ENCODE measurements around the gene PDE5A.

DNA sequence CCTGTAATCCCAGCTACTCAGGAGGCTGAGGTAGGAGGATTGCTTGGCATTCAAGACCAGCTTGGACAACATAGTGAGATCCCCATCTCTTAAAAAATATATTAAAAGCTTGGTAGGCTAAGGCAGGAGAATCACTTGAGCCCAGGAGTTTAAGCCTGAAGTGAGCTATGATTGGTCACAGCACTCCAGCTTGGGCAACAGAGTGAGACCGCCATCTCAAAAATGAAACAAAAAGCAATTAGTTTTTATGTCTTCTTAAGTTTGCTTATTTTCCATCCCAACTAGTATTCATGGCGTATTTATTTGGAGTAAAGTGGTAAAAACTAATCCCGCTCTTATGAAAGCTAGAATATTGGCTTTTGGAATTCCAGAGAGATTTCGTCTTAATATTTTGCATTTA, 25.4 kb upstream of the PDE5A start:
- TF ChIP-seq, protein P1, sequence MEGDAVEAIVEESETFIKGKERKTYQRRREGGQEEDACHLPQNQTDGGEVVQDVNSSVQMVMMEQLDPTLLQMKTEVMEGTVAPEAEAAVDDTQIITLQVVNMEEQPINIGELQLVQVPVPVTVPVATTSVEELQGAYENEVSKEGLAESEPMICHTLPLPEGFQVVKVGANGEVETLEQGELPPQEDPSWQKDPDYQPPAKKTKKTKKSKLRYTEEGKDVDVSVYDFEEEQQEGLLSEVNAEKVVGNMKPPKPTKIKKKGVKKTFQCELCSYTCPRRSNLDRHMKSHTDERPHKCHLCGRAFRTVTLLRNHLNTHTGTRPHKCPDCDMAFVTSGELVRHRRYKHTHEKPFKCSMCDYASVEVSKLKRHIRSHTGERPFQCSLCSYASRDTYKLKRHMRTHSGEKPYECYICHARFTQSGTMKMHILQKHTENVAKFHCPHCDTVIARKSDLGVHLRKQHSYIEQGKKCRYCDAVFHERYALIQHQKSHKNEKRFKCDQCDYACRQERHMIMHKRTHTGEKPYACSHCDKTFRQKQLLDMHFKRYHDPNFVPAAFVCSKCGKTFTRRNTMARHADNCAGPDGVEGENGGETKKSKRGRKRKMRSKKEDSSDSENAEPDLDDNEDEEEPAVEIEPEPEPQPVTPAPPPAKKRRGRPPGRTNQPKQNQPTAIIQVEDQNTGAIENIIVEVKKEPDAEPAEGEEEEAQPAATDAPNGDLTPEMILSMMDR (IDR thresholded peaks at IDR 0.05), result no peak
- no peak for TF ChIP-seq POLR2A (IDR thresholded peaks at IDR 0.05)

Measured in testis (tissue), 2 donors.